SH-SY5Y (cell line): ENCODE measurements around the gene MINK1.

ENCODE experiments used
- GATA2 ChIP-seq: IDR thresholded peaks from 2 replicates; pipeline ENCODE4 v1.6.1; 2011; ENCODE audit warnings: mild to moderate bottlenecking, low read depth, low read length
- GATA3 ChIP-seq: IDR thresholded peaks from 2 replicates; pipeline ENCODE4 v1.6.1; 2011; ENCODE audit warnings: low read depth, mild to moderate bottlenecking, low read length, moderate library complexity

GRCh38 chr17:4856271-4856936 lies 23.3 kb downstream of the MINK1 start:
- no peak for TF ChIP-seq GATA3
- TF ChIP-seq GATA2, result no peak
